SK-MEL-5 (cell line): ENCODE data around the gene ZFP92. TPM values are rescaled to one million over a fixed set of nuclear protein-coding genes. Genes with fewer than 3 reads are reported as not detected.

ENCODE experiments used
- DNase-seq: peaks from one replicate; pipeline ENCODE4 v3.0.0-alpha.2; 2016; ENCODE audit warnings: low read depth, low spot score
- in situ Hi-C: cut with HindIII; loops from 2 replicates; pipeline ENCODE4 v1.10.0; 2016; ENCODE audit warnings: low sequenced_read_pairs, high pct_unique_total_duplicates, low pct_unique_long_range_greater_than_20kb
- total RNA-seq: library from RNA; depleted of rRNA; stranded (reverse); fragments of >200 nt; shearing (Covaris generic); gene quantifications from 2 replicates; pipeline ENCODE4 v1.2.3, GENCODE V29; 2014

ZFP92 gene
- total RNA-seq, 1 experiment from 2014 or later, result 0.53 TPM

DNA sequence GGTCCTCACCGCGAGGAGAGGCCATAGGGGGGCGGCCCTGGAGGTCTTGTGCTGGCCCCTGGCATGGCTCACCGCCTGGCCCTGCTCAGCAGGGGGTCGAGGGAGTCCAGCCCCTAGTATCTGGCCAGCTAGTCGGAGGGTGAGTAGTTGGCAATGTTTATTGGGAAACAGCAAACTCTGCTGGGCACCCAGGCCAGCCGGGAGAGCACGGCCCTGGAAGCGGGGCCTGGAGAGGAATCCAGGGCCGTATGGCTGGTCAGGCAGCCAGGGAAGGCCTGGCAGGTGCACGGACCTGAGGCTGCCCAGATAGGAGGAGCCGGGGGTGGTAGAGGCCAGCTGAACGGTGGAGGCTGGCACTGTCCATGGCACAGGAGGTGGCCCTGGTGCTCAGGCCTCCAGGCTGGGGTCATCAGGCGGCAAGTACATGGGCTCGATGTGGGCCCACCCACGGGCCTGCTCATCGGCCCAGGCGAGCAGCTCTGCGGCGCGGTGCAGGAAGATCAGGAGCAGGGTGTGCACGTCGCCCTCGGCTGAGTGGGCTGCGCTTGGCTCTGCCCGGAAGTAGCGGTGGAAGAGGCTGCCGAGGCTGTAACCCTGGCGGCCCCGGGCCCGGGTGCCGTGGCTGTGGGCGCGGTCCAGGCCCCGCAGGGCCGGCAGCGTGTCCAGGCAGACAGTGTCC lies 33.2 kb downstream of the ZFP92 start:
- in situ Hi-C loops, result no loop called here
- DNase-seq, result no peak

DNA sequence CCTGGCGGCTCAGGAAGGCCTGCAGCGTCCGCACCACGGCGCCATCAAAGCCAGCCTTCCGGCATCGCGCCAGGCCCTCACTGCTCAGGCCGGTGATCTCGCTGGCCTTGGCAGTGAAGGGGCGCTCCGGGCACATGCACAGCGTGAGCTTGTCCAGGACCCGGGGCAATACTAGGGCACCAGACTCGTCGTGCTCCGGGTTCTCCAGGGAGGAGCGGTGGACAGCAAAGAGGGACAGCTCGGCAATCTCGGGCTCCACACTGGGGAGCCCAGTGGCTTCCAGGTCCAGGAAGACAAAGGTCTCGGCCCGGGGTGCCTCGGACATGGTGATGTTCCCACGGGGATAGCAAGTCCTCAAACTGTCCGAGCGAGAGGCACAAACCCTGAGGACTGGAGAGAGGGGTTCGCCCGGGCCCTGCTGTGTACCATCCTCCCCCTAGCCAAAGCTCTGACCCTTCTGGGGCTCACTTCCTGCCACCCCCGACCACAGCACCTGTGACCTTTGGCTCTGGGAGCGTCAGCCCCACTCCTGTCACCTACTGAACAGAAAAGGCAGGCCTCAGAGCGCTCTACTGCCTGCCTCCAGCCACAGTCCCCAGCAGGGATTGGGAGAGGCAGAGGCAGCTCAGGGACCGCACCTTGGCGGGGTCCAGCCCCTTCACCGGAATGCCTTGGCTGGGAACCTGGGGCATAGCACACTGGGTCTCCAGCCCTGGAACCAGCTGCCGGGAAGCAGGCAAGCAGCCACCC lies 34.0 kb downstream of the ZFP92 start:
- in situ Hi-C loops, result no loop called here
- DNase-seq, result no peak

GRCh38 chrX:153445856-153446635 lies 34.8 kb downstream of the ZFP92 start, which contains the start of gene TREX2:
Gene TREX2, minus strand, starts transcription at chrX:153446056. Its CDS starts 626 bp downstream, at chrX:153445430.
- in situ Hi-C loops, result no loop called here
- DNase-seq, result no peak

DNA sequence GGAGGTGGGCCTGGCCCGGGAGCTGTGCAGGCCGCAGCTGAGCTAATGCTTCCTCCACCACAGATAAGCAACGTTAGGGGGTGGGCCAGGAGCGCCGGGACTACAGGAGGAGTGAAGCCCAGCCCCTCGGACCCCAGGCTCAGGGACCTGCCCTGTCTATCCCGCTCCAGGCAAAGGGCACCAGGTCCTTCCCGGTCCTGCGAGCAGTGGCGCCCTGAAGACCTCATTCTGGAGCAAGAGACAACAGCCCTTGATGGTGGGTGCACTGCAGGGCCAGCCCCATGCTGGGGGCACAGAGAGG lies 35.3 kb downstream of the ZFP92 start:
- DNase-seq, result no peak
- in situ Hi-C loops, result no loop called here

GRCh38 chrX:153446950-153447580 lies 35.8 kb downstream of the ZFP92 start:
- DNase-seq, result no peak
- in situ Hi-C loops, result no loop called here

DNA sequence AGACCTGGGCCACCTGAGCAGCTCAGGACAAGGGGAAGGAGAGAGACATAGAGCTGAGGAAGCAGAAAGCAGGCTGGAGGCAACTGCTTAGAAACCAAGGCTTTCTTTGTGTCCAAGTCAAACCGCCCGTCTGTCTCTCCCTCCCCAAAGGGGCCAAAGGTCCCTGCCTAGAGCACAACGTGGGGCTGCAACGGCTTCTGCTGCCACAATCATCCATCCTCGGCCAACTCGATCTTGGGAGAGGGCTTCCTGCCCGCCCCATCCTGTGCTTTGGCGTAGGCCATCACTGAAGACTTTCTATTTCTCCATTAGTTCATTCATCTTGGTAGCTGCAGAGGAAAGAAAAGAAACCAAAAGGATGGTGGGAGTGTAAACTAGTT lies 36.3 kb downstream of the ZFP92 start:
- in situ Hi-C loops, result no loop called here
- no peak for DNase-seq

GRCh38 chrX:153448556-153449367 lies 37.5 kb downstream of the ZFP92 start:
- in situ Hi-C loops, result no loop called here
- no peak for DNase-seq

DNA sequence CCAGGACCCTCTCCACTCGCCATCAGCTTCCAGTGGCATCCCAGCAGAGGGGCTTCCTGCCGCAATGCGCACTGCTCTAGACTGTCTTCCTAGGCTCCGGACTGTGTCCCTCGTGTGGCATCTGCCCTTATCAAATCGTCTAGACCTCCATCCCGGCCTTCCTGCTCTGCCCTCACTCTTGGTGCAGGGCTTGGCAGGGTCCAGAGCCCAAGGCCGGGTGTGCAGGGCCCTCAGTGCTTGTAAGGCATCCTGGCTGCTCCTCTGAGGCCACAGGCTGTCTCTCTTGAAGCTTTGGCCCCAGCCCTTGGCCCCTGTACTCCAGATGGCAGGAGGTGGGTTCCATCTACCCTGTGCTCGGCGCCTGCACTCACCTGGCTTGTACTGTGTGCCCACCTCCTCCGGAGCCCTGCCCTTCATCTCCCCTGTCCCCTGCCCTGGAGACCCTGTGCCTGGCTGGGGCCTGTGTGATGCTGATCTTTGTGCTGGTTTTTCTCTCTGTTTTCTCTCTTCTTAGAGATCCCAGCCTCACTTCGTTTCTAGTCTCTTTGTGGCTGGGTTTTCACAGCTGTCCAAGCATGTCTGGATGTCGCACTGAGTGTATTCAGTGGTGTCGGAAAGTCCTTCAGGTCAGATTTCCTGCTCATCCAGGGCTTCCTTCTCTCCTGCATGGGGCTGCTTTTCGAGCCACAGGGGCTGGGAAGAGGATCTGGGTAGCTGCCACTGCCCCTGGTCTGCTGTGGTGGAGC lies 38.3 kb downstream of the ZFP92 start:
- no peak for DNase-seq
- in situ Hi-C loops, result no loop called here

DNA sequence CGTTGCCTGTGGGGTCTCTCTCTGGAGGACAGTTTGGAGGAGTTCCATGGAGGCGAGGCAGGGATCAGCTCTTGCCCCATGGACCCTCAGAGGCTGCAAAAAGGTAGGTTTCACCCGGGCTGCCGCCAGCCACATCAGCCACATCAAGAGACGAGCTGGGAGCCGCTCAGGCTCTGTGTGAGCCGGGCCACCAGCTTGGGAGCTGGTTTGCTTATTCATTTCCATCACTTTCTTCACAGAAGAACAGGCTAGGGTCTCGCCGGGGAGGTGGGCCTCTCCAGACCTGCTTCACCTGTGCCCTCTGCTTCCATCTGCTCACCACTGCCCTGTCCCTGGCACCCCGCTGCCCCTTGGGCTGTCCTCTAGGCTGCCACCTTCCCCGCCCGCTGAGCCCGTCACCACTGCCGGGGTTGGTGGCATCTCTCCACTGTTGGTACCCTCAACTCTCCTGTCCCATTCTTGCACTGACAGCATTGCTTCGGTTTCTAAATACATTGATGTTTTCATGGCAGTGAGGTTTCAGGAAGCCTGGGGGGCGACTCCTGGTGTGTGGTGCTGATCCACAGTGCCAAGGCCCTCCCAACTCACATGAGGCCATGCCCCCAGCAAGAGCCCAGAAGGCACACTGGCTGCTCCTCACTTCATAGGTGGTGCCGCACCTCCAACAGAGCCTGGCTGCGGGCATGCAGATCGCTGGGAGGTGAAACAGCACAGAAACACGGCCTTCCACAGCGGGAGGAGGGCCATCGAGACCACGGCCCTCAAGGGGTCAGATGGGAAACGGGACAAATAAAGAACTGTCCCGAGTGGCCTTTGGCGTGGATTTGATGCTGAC lies 39.1 kb downstream of the ZFP92 start:
- DNase-seq, result no peak
- in situ Hi-C loops, result no loop called here

DNA sequence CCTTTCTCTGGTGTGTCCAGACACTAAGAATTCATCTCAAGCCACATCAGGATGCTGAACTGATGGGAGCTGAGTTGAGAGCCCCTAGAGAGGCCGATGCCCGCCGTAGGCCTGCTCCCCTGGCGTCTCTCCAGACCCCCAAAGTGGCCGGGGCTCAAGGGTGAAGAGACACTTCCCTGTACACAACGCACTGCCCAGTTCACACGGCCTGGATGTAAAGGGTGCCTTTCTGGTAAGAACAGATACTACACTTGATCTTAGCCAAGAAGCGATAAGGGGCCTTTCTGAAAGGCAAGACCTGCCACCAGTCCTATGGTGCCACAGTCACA lies 39.6 kb downstream of the ZFP92 start:
- DNase-seq, result no peak
- in situ Hi-C loops, result no loop called here

- in situ Hi-C loops, result no loop called here
- peak; percentile 91 for DNase-seq
These were observed 43.8 kb downstream of the ZFP92 start for GRCh38 chrX:153454901-153455550.

GRCh38 chrX:153455571-153455970 lies 44.3 kb downstream of the ZFP92 start:
- DNase-seq, result no peak
- in situ Hi-C loops, result no loop called here

DNA sequence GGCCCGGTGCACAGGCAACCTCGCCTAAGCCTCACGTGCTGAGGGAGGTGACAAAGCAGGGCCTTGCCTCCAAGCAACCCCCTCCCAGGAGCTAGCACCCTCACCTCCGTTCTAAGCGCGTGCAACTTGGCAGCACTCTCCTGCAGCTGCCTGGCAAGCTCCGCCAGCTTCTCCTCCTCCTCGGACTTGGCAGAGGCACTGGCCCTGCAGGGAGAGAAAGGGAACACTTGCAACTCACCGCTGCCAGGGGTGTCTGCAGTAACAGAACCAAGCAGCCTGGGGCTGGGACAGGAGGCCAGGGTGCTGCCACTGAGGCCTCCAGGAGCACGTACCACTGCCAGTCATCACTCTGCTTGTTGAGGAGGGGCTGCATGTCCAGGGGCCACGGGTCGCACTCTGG lies 44.9 kb downstream of the ZFP92 start:
- in situ Hi-C loops, result no loop called here
- DNase-seq, result no peak

GRCh38 chrX:153456704-153457103 lies 45.4 kb downstream of the ZFP92 start:
- DNase-seq, result no peak
- in situ Hi-C loops, result no loop called here

DNA sequence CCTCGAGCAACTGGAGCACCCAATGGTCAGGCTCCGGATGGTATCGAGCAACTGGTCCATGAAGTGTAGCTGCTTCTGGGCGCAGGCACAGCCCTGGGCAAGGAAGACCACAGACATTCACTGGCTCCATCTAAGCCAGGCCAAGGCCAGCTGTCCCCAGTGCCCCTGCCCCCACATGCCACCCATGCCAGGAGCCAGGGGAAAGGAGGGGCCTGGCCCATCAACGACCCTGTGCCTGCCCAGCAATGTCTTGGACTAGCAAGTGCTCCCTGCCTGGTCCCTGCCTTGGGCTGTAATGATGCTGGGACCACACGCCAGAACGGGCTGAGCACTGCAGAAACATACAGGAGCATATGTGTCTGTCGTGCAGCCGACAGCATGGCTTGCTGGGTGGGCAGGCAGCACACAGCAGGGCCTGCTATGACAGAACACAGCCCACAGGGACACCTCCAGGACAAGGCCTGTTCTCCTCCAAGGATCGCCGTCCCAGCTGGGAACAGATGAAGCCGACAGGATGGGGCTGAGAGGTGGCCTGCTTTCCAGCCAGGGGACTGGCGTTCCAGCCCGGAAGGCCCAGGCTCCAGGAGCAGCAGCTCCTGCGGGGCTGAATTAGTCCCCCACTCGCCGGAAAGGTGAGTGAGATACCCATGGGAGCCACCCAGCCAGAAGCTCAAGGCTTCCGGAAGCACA lies 46.0 kb downstream of the ZFP92 start:
- in situ Hi-C loops, result no loop called here
- DNase-seq, result no peak
